WERI-Rb-1 (cell line): Measurements from ENCODE around the gene SPATA2L.

Experiments
- DNase-seq: peaks from one replicate; pipeline ENCODE4 v3.0.0-alpha.2; 2020
- H3K27ac ChIP-seq: fragments of 250-450 bp; sonication (Bioruptor Pico); 2 replicates; pipeline ENCODE4 v1.5.1; 2020; ENCODE audit warnings: mild to moderate bottlenecking, moderate library complexity
- H3K27me3 ChIP-seq: fragments of 250-450 bp; sonication (Bioruptor Pico); 2 replicates; pipeline ENCODE4 v1.5.1; 2021; ENCODE audit warnings: mild to moderate bottlenecking, low read depth, moderate library complexity; ENCODE audit not compliant: insufficient read depth, severe bottlenecking
- H3K36me3 ChIP-seq: fragments of 250-450 bp; sonication (Bioruptor Pico); 2 replicates; pipeline ENCODE4 v1.5.1; 2020; ENCODE audit warnings: mild to moderate bottlenecking, moderate library complexity
- H3K4me3 ChIP-seq: 2 replicates; pipeline ENCODE4 v1.5.1; 2011; ENCODE audit warnings: low read depth, mild to moderate bottlenecking, control low read depth, low read length
- H3K9me3 ChIP-seq: fragments of 250-450 bp; sonication (Bioruptor Pico); 2 replicates; pipeline ENCODE4 v1.5.1; 2021; ENCODE audit warnings: mild to moderate bottlenecking, moderate library complexity; ENCODE audit not compliant: severe bottlenecking
- CTCF ChIP-seq: IDR thresholded peaks from 2 replicates; pipeline ENCODE4 v1.5.1; 2011; ENCODE audit warnings: low read depth, mild to moderate bottlenecking, control low read depth, inconsistent platforms, low read length

Gene SPATA2L

GRCh38 chr16:89732918-89733242 lies 31.4 kb upstream of the SPATA2L start:
- DNase-seq: no peak
- peaks cover 34% of the 10 kb centered on the region for H3K36me3 ChIP-seq
- H3K27me3 ChIP-seq: no peaks in the 10 kb centered on the region
- TF ChIP-seq CTCF: no peak
- H3K4me3 ChIP-seq: no peak overlapping the region
- no peak overlapping the region for H3K27ac ChIP-seq
- H3K9me3 ChIP-seq: no peaks in the 10 kb centered on the region

DNA sequence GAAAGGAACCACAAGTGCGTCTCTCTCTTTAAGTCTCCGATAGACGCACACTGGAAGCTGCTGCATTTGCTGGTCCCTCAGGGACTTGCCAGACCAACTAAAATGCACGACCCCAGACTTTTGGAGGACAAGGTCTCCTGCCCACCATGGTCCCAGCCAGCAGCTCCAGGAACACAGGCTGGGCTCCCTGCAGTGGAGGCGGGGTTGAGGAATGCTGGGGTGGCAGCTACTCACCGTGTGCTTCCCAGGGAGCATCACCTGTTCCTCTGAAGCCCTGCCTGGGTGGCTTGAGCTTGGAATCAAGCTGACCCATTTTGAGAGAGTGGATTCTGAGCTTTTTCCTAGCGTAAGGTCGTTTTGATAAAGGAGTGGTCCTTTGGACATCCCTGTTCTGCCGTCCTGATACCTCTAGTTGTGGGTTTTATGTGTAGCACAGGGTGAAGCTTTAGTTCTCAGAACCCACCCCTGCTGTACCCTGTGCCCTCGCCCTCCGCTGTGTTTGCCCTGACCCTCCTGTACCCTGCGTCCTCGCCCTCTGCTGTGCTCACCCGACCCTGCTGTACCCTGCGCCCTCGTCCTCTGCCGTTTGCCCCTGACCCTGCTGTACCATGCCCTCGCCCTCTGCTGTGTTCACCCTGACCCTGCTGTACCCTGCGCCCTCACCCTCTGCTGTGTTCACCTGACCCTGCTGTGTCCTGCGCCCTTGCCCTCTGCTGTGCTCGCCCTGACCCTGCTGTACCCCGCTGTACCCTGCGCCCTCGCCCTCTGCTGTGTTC lies 30.8 kb upstream of the SPATA2L start:
- Histone ChIP-seq H3K27ac (no peak overlapping the region), H3K36me3 (peaks cover 31% of the 10 kb centered on the region)
- TF ChIP-seq CTCF: no peak

DNA sequence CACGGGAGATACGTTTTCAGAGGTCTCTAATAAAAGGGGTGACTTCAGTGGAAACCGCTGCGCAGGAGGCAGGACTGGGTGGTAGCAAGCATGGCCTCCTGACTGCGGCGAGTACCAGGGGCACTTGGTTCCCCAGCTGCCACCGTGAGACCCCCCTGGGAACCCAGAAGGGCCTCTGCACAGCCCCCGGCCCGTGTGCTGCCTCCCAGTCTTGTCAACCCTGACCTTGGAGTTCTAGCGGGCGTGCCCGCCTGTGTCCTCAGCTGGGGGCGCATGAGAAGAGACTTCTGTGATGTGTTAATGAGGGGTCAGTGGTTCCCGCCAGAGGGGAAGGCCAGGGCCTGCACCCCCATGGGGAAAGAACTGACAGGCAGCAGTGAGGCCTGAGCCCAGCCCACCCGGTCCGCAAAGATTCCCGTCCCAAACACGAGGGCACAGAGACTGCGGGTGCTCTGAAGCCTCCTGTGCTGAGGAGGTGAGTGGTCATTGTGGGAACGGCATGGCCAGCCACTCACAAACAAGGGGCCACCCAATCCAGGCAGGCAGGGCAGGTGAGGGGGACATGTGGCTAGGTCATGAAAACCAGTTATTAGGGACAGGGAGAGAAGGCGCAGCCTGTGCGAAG lies 29.2 kb upstream of the SPATA2L start:
- Histone ChIP-seq H3K27ac (no peak overlapping the region), H3K36me3 (peaks cover 31% of the 10 kb centered on the region), H3K27me3 (no peaks in the 10 kb centered on the region), H3K9me3 (no peaks in the 10 kb centered on the region), H3K4me3 (no peak overlapping the region)
- no peak for DNase-seq
- no peak for TF ChIP-seq CTCF

More for the DNA sequence above, 30.8 kb upstream of the SPATA2L start:
- no peak for DNase-seq
- Histone ChIP-seq H3K4me3 (no peak overlapping the region), H3K27me3 (no peaks in the 10 kb centered on the region), H3K9me3 (no peaks in the 10 kb centered on the region)

GRCh38 chr16:89729863-89730593 lies 28.5 kb upstream of the SPATA2L start:
- no peak overlapping the region for H3K27ac ChIP-seq
- H3K36me3 ChIP-seq: peaks cover 25% of the 10 kb centered on the region
- no peak for TF ChIP-seq CTCF
- H3K27me3 ChIP-seq: no peaks in the 10 kb centered on the region
- DNase-seq: no peak
- H3K9me3 ChIP-seq: no peaks in the 10 kb centered on the region
- no peak overlapping the region for H3K4me3 ChIP-seq

DNA sequence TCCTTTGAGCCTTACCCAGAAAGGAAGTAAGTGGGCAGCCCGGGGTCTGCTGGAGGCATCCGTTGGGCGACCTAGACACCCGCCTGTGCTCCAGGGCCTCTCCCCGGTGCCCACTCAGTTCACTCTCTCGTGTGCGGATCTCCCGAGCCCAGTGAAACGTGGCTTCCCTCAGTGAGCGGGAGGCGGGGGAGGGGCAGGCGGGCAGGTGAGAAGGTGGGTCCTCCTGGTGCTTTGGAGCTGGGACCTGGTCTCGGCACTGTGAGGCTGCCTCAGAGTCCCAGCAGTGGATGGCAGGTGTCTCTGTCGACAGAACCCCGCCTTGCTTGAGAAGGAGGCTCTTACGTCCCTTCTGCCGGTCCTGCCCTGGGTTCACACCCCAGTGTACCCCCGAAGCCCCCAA lies 27.8 kb upstream of the SPATA2L start:
- peaks cover 20% of the 10 kb centered on the region for H3K36me3 ChIP-seq
- no peaks in the 10 kb centered on the region for H3K9me3 ChIP-seq
- H3K27ac ChIP-seq: no peak overlapping the region
- H3K4me3 ChIP-seq: no peak overlapping the region
- no peaks in the 10 kb centered on the region for H3K27me3 ChIP-seq
- no peak for DNase-seq
- TF ChIP-seq CTCF: no peak
